ENCODE results near the gene PACRG. TPM values are rescaled to one million over a fixed set of nuclear protein-coding genes. Genes with fewer than 3 reads are reported as not detected.

The PACRG gene
- polyA plus RNA-seq, 3 donors = not detected

DNA sequence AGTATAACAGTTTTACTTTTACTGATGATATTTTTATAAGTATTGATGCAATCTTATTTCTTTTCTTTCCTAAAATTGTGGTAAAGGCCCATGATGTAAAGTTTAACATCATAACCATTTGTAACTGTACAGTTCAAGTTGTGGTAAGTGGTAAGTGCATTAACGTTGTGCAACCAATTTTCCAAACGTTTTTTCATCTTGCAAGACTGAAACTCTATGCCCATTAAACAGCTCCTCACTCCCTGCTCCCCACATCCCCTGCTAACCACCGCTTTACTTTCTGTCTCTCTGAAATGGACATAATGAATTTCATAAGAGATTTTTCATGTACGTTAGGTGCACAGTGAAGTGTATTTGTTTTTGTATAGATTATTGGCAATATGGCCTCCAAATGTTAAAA, 106.0 kb downstream of the PACRG start:
- H3K36me3 Mint-ChIP-seq = no peaks in the 10 kb centered on the region
- Histone ChIP-seq H3K9ac (ENCODE audit: insufficient read depth, low read length, poor library complexity, severe bottlenecking) (no peak overlapping the region), H2AFZ (ENCODE audit: insufficient read depth, low read depth, low read length, poor library complexity, severe bottlenecking) (no peak overlapping the region), H3K79me2 (ENCODE audit: insufficient read depth, low read length) (no peaks in the 10 kb centered on the region), H3K27ac (ENCODE audit: low read depth in 1 of 2, low read length in 2 of 2) (no peak overlapping the region), H3K4me3 (replicated peaks in 1 of 3; ENCODE audit: low read depth in 2 of 3, low read length in 3 of 3) (no peak overlapping the region), H3K4me1 (ENCODE audit: control insufficient read depth in 1 of 2, insufficient read depth in 2 of 2, low read length in 2 of 2) (no peaks in the 10 kb centered on the region), H3K36me3 (replicated peaks in 1 of 2; ENCODE audit: control insufficient read depth in 1 of 2, insufficient read depth in 2 of 2, low read length in 2 of 2) (no peaks in the 10 kb centered on the region), H3K9me3 (replicated peaks in 1 of 2; ENCODE audit: control insufficient read depth in 1 of 2, insufficient read depth in 1 of 2, low read length in 2 of 2) (peaks cover 0 to 7% of the 10 kb centered on the region in 2 donors), H3K27me3 (ENCODE audit: control insufficient read depth in 2 of 2, insufficient read depth in 2 of 2, low read length in 2 of 2) (no peaks in the 10 kb centered on the region), H4K20me1 (ENCODE audit: insufficient read depth, low read length) (no peaks in the 10 kb centered on the region), H3K4me2 (replicated peaks; ENCODE audit: extremely low read depth, low read length, poor library complexity, severe bottlenecking) (no peak overlapping the region)
- peaks cover 4 to 11% (median 5%) of the 10 kb centered on the region in 7 donors for H3K9me3 Mint-ChIP-seq
- H3K27me3 Mint-ChIP-seq (ENCODE audit: low read depth in 3 of 3) = no peaks in the 10 kb centered on the region
- WGBS (ENCODE audit: insufficient coverage) = no CpG with 5 or more reads among the region's 4 CpGs
- no peak overlapping the region for H3K27ac Mint-ChIP-seq
- TF ChIP-seq, protein P1, sequence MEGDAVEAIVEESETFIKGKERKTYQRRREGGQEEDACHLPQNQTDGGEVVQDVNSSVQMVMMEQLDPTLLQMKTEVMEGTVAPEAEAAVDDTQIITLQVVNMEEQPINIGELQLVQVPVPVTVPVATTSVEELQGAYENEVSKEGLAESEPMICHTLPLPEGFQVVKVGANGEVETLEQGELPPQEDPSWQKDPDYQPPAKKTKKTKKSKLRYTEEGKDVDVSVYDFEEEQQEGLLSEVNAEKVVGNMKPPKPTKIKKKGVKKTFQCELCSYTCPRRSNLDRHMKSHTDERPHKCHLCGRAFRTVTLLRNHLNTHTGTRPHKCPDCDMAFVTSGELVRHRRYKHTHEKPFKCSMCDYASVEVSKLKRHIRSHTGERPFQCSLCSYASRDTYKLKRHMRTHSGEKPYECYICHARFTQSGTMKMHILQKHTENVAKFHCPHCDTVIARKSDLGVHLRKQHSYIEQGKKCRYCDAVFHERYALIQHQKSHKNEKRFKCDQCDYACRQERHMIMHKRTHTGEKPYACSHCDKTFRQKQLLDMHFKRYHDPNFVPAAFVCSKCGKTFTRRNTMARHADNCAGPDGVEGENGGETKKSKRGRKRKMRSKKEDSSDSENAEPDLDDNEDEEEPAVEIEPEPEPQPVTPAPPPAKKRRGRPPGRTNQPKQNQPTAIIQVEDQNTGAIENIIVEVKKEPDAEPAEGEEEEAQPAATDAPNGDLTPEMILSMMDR (IDR thresholded peaks at IDR 0.05) = no peak
- no peak for DNase-seq
- intact Hi-C loops (cut with micrococcal nuclease) = no loop called here
- H3K4me3 Mint-ChIP-seq = no peak overlapping the region
- H3K4me1 Mint-ChIP-seq = no peaks in the 10 kb centered on the region

DNA sequence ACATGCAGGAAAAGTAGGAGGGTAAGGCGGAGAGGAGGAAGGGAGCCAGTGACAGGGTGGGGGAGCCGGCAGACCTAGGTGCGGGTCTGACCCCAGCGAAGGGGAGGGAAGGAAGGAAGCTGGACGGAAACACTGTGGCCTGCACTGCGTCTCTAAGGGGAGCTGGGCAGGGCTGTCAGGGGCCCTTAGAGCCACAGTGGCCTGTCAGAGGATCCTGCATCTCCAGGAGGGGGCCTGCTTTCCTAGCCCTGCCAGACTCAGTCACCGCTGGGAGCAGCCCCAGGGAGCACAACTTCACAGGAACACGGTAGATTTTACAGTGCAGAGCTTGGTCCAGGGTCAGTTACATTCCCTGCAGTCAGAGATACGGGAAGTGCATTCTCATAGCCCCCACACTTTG, 118.2 kb downstream of the PACRG start:
- no peak for DNase-seq
- no peaks in the 10 kb centered on the region for H3K27me3 Mint-ChIP-seq (ENCODE audit: low read depth in 3 of 3)
- TF ChIP-seq, protein P1 (IDR thresholded peaks at IDR 0.05) = no peak
- 72% methylated on average over 9 of the region's 9 CpGs for WGBS (ENCODE audit: insufficient coverage)
- no peaks in the 10 kb centered on the region for H3K36me3 Mint-ChIP-seq
- Histone ChIP-seq H2AFZ (ENCODE audit: insufficient read depth, low read depth, low read length, poor library complexity, severe bottlenecking) (no peak overlapping the region), H3K9ac (ENCODE audit: insufficient read depth, low read length, poor library complexity, severe bottlenecking) (no peak overlapping the region), H3K4me3 (replicated peaks in 1 of 3; ENCODE audit: low read depth in 2 of 3, low read length in 3 of 3) (no peak overlapping the region), H4K20me1 (ENCODE audit: insufficient read depth, low read length) (no peaks in the 10 kb centered on the region), H3K79me2 (ENCODE audit: insufficient read depth, low read length) (no peaks in the 10 kb centered on the region), H3K36me3 (replicated peaks in 1 of 2; ENCODE audit: control insufficient read depth in 1 of 2, insufficient read depth in 2 of 2, low read length in 2 of 2) (no peaks in the 10 kb centered on the region), H3K9me3 (replicated peaks in 1 of 2; ENCODE audit: control insufficient read depth in 1 of 2, insufficient read depth in 1 of 2, low read length in 2 of 2) (peaks cover 0 to 7% of the 10 kb centered on the region in 2 donors), H3K27ac (ENCODE audit: low read depth in 1 of 2, low read length in 2 of 2) (no peak overlapping the region), H3K27me3 (ENCODE audit: control insufficient read depth in 2 of 2, insufficient read depth in 2 of 2, low read length in 2 of 2) (no peaks in the 10 kb centered on the region), H3K4me1 (ENCODE audit: control insufficient read depth in 1 of 2, insufficient read depth in 2 of 2, low read length in 2 of 2) (no peaks in the 10 kb centered on the region), H3K4me2 (replicated peaks; ENCODE audit: extremely low read depth, low read length, poor library complexity, severe bottlenecking) (no peak overlapping the region)
- intact Hi-C loops (cut with micrococcal nuclease) = no loop called here
- no peaks in the 10 kb centered on the region for H3K4me1 Mint-ChIP-seq
- no peak overlapping the region for H3K27ac Mint-ChIP-seq
- H3K9me3 Mint-ChIP-seq = peaks cover 3 to 5% (median 4%) of the 10 kb centered on the region in 7 donors
- no peak overlapping the region for H3K4me3 Mint-ChIP-seq
